ENCODE data around the gene ZCRB1.

The ZCRB1 gene

GRCh38 chr12:42275499-42275898 lies 50.4 kb downstream of the ZCRB1 start:
- FAIRE-seq, result no peak

DNA sequence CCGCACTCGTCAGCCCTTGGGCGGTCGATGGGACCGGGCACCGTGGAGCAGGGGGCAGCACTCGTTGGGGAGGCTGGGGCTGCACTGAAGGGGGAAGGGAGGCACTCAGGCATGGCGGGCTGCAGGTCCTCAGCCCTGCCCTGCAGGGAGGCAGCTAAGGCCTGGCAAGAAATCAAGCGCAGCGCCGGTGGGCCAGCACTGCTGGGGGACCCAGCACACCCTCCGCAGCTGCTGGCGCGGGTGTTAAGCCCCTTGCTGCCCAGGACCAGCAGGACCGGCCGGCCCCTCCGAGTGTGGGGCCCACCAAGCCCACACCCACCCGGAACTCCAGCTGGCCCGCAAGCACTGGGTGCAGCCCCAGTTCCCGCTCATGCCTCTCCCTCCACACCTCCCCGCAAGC lies 52.2 kb downstream of the ZCRB1 start:
- FAIRE-seq, result no peak

- FAIRE-seq, result no peak
Measured at GRCh38 chr12:42270596-42270995, 55.3 kb downstream of the ZCRB1 start.

DNA sequence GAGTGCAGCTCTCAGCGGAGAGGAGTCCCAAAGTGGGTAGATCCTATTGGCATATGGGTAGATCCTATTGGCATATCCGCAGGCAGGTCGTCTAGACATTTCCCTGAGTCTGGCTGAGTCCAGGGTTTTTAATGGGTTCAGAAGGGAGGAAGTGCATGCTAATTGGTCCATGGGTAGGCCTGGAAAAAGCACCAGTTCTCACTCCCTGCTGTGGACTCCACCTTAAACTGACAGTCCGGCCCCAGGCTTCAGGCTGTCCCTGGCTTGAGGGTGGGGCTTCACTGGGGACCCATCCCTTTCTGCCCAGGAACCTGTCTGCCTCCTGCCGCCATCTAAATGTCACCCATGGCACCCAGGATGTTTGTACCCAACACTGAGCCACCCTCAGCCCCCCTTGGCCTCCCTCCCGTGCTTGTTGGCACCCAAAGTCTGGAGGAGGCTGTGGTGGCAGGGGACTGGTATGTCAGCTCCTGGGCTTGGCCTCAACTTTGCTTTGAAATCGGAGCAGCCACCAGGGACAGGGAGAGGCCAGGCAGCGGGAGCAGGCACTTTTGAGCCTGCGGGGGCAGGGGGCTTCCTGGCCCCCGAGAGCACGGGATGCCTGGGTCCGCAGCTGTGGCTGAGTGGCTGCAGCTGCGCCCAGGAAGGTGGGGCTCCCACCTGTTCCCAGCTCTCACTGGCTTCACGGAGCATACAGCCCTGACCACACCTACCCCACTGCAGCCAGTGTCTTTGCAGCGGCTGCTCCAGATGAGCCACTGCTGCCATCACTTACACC lies 58.3 kb downstream of the ZCRB1 start:
- FAIRE-seq, result no peak

DNA sequence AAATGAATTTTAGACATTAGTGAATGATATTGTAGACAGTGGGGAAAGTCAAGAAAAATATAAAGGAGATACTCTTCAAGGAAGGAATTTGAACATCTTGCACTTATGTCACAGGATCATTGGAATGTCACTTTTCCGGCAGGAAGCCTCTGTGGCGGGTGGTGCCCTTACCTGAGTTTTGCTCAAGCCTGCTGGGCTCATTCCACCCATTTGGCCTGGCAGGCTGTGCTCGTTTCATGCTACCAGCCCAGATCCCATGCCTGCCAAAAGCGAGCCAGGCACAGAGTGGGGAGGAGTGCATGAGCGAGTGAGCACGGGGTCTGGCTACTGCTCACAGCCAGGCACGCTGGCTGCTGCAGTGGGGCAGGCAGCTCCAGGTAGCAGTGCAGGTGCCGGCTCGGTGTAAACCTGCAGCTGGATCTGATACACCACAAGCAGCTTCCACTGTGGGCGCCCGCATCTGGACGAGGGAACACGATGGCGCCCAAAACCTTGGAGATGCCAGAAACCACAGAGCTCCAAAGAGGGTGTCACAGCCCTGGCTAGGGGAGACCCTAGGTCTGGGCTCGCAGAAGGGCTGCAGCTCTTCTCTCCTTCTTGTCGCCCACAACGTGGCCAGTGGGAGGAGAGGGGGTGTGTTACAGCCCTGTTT lies 59.2 kb downstream of the ZCRB1 start:
- no peak for FAIRE-seq

GRCh38 chr12:42262271-42262670 lies 63.6 kb downstream of the ZCRB1 start:
- no peak for FAIRE-seq
